Measurements from ENCODE around the gene DUS4L. TPM values are rescaled to one million over a fixed set of nuclear protein-coding genes. Genes with fewer than 3 reads are reported as not detected.
A peak's percentile ranks its signal among the peaks of the same experiment; 100 is the strongest.

The DUS4L gene, protein sequence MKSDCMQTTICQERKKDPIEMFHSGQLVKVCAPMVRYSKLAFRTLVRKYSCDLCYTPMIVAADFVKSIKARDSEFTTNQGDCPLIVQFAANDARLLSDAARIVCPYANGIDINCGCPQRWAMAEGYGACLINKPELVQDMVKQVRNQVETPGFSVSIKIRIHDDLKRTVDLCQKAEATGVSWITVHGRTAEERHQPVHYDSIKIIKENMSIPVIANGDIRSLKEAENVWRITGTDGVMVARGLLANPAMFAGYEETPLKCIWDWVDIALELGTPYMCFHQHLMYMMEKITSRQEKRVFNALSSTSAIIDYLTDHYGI
- total RNA-seq, result 10 to 100 TPM in 1 of 6 donors, 1 to 10 TPM in 5; 1.3 to 25.1 (median 6.1) TPM

DNA sequence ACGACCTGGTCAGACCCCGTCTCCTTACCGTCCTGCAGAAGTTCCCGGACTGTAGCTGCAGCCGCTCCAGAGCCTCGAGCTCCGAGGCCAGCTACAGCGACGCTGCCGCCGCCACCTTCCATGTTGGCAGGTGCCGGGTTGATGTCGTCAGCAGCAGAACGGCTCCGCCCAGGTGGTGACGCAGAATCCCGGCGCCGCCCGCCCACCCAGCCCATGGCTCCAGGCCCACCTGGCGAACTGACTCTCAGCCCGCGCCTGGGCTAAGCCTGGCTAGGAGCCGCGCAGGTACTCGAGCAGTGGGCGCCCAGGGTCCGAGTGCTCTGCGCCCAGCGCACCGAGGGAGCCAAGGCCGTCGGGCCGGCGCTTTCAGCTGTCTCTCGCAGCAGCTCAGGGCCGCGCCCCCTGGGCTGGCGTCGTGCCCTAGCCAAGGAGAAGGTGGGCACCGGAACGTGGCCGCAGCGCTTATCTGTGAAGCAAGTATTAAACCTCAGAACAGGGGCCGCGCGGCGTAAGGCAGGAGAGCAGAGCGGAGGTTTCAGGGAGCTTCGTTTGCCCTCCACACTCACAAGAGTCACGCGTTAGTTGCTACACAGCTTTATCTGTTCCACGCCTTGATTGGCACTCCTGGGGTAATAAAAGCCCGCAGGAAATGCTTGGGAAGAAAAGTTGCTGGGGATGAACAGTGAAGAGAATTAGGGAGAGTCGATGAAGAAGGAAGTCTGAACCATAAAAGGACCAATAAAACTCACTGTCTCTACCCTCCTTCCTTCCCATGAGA, at the start of gene DUS4L, which contains the start of gene COG5:
TSS of gene DUS4L (plus strand) at position 197 of the 778 bp plus-strand sequence. CDS start 3,100 bp downstream, outside the sequence.
TSS of gene COG5 (minus strand) at position 146 of the 778 bp plus-strand sequence. CDS start at position 122, 24 bp downstream.
- H3K27me3 ChIP-seq, result no peaks in the 10 kb centered on the region
- DNase-seq (peak; percentile 81 to 96), ATAC-seq (ENCODE audit: low FRiP score in 2 of 2) (peak; percentile 94 to 97)
- TF ChIP-seq POLR2A (IDR thresholded peaks at IDR 0.05) (peak in 3 of 4 donors; percentile 47 to 71 (median 59)), EP300 (IDR thresholded peaks at IDR 0.05) (no peak), POLR2AphosphoS5 (IDR thresholded peaks at IDR 0.05) (peak; percentile 81 to 85)
- TF ChIP-seq, protein P1, sequence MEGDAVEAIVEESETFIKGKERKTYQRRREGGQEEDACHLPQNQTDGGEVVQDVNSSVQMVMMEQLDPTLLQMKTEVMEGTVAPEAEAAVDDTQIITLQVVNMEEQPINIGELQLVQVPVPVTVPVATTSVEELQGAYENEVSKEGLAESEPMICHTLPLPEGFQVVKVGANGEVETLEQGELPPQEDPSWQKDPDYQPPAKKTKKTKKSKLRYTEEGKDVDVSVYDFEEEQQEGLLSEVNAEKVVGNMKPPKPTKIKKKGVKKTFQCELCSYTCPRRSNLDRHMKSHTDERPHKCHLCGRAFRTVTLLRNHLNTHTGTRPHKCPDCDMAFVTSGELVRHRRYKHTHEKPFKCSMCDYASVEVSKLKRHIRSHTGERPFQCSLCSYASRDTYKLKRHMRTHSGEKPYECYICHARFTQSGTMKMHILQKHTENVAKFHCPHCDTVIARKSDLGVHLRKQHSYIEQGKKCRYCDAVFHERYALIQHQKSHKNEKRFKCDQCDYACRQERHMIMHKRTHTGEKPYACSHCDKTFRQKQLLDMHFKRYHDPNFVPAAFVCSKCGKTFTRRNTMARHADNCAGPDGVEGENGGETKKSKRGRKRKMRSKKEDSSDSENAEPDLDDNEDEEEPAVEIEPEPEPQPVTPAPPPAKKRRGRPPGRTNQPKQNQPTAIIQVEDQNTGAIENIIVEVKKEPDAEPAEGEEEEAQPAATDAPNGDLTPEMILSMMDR (IDR thresholded peaks at IDR 0.05), result peak in 1 of 6 experiments; percentile 12
- H3K4me3 ChIP-seq, result peak within 1 kb of the TSS; percentile 81 to 99 (median 96)
- H3K4me1 ChIP-seq, result peaks cover 34 to 46% (median 40%) of the 10 kb centered on the region in 4 donors
- peak within 1 kb of the TSS; percentile 93 to 97 (median 95) for H3K27ac ChIP-seq
- no peaks in the 10 kb centered on the region for H3K36me3 ChIP-seq
- WGBS, 2 donors, result 0 to 3% methylated on average over 8 to 35 of the region's 55 CpGs
- no peaks in the 10 kb centered on the region for H3K9me3 ChIP-seq

DNA sequence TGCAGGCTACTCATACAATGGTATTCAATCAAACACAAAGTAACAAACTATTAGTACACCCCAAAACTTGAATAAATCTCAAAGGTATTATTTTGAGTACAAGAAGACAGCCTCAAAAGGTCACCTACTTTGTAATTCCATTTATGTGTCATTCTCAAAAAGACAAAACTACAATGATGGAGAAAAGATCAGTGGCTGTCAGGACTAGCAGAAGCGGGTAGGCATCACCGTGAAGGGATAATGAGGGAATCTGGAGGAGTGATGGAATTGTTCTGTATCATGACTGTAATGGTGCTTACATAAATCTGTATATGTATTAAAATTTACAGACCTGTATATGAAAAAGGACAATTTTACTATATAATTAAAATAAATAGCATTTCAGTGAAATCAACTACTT, 37.1 kb upstream of the DUS4L start:
- Histone ChIP-seq H3K27ac (no peak overlapping the region), H3K4me3 (no peak overlapping the region), H3K4me1 (no peaks in the 10 kb centered on the region), H3K27me3 (no peaks in the 10 kb centered on the region), H3K36me3 (peaks cover 0 to 17% (median 0%) of the 10 kb centered on the region in 4 donors), H3K9me3 (no peaks in the 10 kb centered on the region)
- DNase-seq (no peak), ATAC-seq (ENCODE audit: low FRiP score in 2 of 2) (no peak)
- TF ChIP-seq, protein P1 (IDR thresholded peaks at IDR 0.05), result no peak
- no peak for TF ChIP-seq POLR2AphosphoS5 (IDR thresholded peaks at IDR 0.05)
- TF ChIP-seq POLR2A (IDR thresholded peaks at IDR 0.05), result no peak
- TF ChIP-seq EP300 (IDR thresholded peaks at IDR 0.05), result no peak
- WGBS, 2 donors, result 95 to 100% methylated on average over 2 of the region's 2 CpGs

DNA sequence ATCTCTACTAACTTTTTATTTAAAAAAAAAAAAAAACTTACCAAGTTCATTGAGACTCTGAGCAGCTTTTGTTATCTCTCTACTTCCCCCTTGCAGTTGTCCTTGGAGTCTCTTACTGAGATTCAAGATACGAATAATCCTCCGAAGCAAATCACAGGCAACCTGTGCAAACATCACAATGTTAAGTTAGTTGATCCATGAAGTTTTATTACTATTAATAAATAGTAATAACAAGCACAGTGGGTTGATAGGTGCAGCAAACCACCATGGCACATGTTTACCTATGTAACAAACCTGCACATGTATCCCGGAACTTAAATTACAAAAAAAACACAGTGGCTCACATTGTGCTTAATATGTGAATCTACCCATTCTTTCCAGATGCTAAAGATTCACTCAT, 36.6 kb upstream of the DUS4L start:
- Histone ChIP-seq H3K27ac (no peak overlapping the region), H3K27me3 (no peaks in the 10 kb centered on the region), H3K4me3 (no peak overlapping the region), H3K9me3 (no peaks in the 10 kb centered on the region), H3K4me1 (no peaks in the 10 kb centered on the region), H3K36me3 (peaks cover 0 to 20% (median 0%) of the 10 kb centered on the region in 4 donors)
- ATAC-seq (ENCODE audit: low FRiP score in 2 of 2) (no peak), DNase-seq (no peak)
- no peak for TF ChIP-seq POLR2AphosphoS5 (IDR thresholded peaks at IDR 0.05)
- TF ChIP-seq, protein P1 (IDR thresholded peaks at IDR 0.05), result no peak
- TF ChIP-seq EP300 (IDR thresholded peaks at IDR 0.05), result no peak
- TF ChIP-seq POLR2A (IDR thresholded peaks at IDR 0.05), result no peak
- 95 to 96% methylated on average over 3 of the region's 3 CpGs for WGBS, 2 donors

DNA sequence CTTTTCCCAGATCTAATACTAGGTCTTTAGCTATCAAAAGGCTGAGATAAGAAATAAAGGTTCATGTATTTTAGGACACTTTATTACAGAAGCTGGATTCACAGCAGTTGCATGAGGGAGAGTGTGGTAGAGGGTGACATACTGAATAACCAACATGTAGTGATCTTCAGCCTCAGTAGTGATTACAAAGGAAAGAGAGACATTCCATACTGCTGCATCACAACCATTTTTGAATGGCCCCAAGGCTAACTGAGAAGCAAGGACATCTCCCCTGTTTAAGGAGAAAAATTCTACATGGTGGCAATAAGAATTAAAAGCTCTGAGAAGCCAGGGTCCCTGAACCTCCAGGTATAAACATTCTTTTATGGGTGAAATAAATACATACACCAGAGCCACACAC, 35.3 kb upstream of the DUS4L start:
- Histone ChIP-seq H3K36me3 (peaks cover 0 to 21% (median 0%) of the 10 kb centered on the region in 4 donors), H3K4me1 (no peaks in the 10 kb centered on the region), H3K27me3 (no peaks in the 10 kb centered on the region), H3K4me3 (no peak overlapping the region), H3K9me3 (no peaks in the 10 kb centered on the region), H3K27ac (no peak overlapping the region)
- ATAC-seq (ENCODE audit: low FRiP score in 2 of 2) (no peak), DNase-seq (no peak)
- TF ChIP-seq, protein P1 (IDR thresholded peaks at IDR 0.05), result no peak
- no peak for TF ChIP-seq POLR2AphosphoS5 (IDR thresholded peaks at IDR 0.05)
- no peak for TF ChIP-seq POLR2A (IDR thresholded peaks at IDR 0.05)
- no peak for TF ChIP-seq EP300 (IDR thresholded peaks at IDR 0.05)

Data from upper lobe of left lung (tissue), 6 donors.